Dermis blood vessel endothelial cell (primary cell): ENCODE data around the gene CALHM4. TPM values are rescaled to one million over a fixed set of nuclear protein-coding genes. Genes with fewer than 3 reads are reported as not detected.

Experiments
- DNase-seq: peaks from one replicate; pipeline ENCODE4 v3.0.0; 2010
- total RNA-seq: library from RNA; depleted of rRNA; stranded (reverse); fragments of >200 nt; gene quantifications from 2 replicates; pipeline ENCODE4 v1.2.3, GENCODE V29; 2014

The CALHM4 gene
- not detected in 2 replicates for total RNA-seq

- DNase-seq: no peak
Observed at GRCh38 chr6:116553451-116553850, at the start of gene CALHM4. Gene CALHM4 (plus strand): TSS chr6:116553751. CDS start chr6:116553794, 43 bp downstream.

GRCh38 chr6:116507324-116507723 lies 46.2 kb upstream of the CALHM4 start:
- no peak for DNase-seq

GRCh38 chr6:116508527-116508926 lies 45.0 kb upstream of the CALHM4 start:
- no peak for DNase-seq

- peak; percentile 91 for DNase-seq
Observed at GRCh38 chr6:116511424-116512110, 42.0 kb upstream of the CALHM4 start, which contains the start of gene CALHM5. Gene CALHM5 (plus strand): TSS chr6:116511639. CDS start chr6:116511697, 58 bp downstream.

- DNase-seq: peak; percentile 37
Observed at GRCh38 chr6:116512111-116512559, 41.4 kb upstream of the CALHM4 start.

- peak; percentile 26 for DNase-seq
Observed at GRCh38 chr6:116512734-116513133, 40.8 kb upstream of the CALHM4 start.

- DNase-seq: no peak
Observed at GRCh38 chr6:116513224-116513875, 40.2 kb upstream of the CALHM4 start.

GRCh38 chr6:116514111-116514510 lies 39.4 kb upstream of the CALHM4 start:
- no peak for DNase-seq

- DNase-seq: no peak
Observed at GRCh38 chr6:116515141-116515540, 38.4 kb upstream of the CALHM4 start.

- DNase-seq: no peak
Observed at GRCh38 chr6:116518621-116519368, 34.8 kb upstream of the CALHM4 start.

- no peak for DNase-seq
Observed at GRCh38 chr6:116522896-116523295, 30.7 kb upstream of the CALHM4 start.

- DNase-seq: no peak
Observed at GRCh38 chr6:116524236-116524635, 29.3 kb upstream of the CALHM4 start.

- DNase-seq: no peak
Observed at GRCh38 chr6:116528133-116528532, 25.4 kb upstream of the CALHM4 start.

GRCh38 chr6:116528780-116529179 lies 24.8 kb upstream of the CALHM4 start:
- DNase-seq: peak; percentile 20

- DNase-seq: no peak
Observed at GRCh38 chr6:116529466-116530290, 23.9 kb upstream of the CALHM4 start.

- DNase-seq: no peak
Observed at GRCh38 chr6:116530436-116530835, 23.1 kb upstream of the CALHM4 start.

GRCh38 chr6:116531675-116532570 lies 21.6 kb upstream of the CALHM4 start:
- DNase-seq: peak; percentile 85

- no peak for DNase-seq
Observed at GRCh38 chr6:116533233-116533957, 20.2 kb upstream of the CALHM4 start.

GRCh38 chr6:116535109-116535508 lies 18.4 kb upstream of the CALHM4 start:
- no peak for DNase-seq

GRCh38 chr6:116536216-116536621 lies 17.3 kb upstream of the CALHM4 start:
- peak; percentile 79 for DNase-seq

GRCh38 chr6:116542426-116542825 lies 11.1 kb upstream of the CALHM4 start:
- no peak for DNase-seq
